HL-60 (cell line): Measurements from ENCODE around the gene NOTCH2.

Experiments
- GABPA ChIP-seq: IDR thresholded peaks from 2 replicates; pipeline ENCODE4 v1.6.1; 2012; ENCODE audit warnings: low read depth
- POLR2AphosphoS5 ChIP-seq: IDR thresholded peaks from 2 replicates; pipeline ENCODE4 v1.6.1; 2012; ENCODE audit warnings: low read depth
- SPI1 ChIP-seq: IDR thresholded peaks from 2 replicates; pipeline ENCODE4 v1.6.1; 2012; ENCODE audit warnings: low read depth, mild to moderate bottlenecking, borderline replicate concordance
- TF ChIP-seq, protein P1 (sequence below): IDR thresholded peaks from one replicate; pipeline ENCODE4 v1.5.1; 2011; ENCODE audit warnings: low read length, control low read depth, inconsistent platforms; ENCODE audit not compliant: insufficient read depth
- TF ChIP-seq, protein P2 (sequence below): IDR thresholded peaks from 2 replicates; pipeline ENCODE4 v1.6.1; 2012; ENCODE audit warnings: low read depth; ENCODE audit not compliant: insufficient replicate concordance

DNA sequence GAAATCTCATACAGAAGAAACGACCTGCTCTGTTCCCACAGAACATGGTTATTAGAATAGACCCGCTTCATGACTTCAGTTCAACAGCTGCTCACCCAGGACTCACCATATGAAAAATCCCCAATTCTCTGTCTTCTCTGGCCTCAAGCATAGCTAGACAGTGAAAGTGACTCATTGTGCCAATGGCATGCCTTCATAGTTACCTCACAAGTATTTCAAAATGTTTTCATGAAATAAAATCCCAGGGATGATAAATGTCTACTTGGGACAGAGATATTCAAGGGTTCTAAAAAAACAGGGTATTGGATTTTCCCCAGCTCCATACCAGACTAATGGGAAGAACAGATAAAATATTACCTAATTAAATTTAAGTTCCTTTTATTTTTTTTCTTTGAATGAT lies 82.3 kb downstream of the NOTCH2 start:
- TF ChIP-seq, protein P1, sequence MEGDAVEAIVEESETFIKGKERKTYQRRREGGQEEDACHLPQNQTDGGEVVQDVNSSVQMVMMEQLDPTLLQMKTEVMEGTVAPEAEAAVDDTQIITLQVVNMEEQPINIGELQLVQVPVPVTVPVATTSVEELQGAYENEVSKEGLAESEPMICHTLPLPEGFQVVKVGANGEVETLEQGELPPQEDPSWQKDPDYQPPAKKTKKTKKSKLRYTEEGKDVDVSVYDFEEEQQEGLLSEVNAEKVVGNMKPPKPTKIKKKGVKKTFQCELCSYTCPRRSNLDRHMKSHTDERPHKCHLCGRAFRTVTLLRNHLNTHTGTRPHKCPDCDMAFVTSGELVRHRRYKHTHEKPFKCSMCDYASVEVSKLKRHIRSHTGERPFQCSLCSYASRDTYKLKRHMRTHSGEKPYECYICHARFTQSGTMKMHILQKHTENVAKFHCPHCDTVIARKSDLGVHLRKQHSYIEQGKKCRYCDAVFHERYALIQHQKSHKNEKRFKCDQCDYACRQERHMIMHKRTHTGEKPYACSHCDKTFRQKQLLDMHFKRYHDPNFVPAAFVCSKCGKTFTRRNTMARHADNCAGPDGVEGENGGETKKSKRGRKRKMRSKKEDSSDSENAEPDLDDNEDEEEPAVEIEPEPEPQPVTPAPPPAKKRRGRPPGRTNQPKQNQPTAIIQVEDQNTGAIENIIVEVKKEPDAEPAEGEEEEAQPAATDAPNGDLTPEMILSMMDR = no peak
- TF ChIP-seq SPI1 (no peak), POLR2AphosphoS5 (no peak), GABPA (no peak)
- TF ChIP-seq, protein P2, sequence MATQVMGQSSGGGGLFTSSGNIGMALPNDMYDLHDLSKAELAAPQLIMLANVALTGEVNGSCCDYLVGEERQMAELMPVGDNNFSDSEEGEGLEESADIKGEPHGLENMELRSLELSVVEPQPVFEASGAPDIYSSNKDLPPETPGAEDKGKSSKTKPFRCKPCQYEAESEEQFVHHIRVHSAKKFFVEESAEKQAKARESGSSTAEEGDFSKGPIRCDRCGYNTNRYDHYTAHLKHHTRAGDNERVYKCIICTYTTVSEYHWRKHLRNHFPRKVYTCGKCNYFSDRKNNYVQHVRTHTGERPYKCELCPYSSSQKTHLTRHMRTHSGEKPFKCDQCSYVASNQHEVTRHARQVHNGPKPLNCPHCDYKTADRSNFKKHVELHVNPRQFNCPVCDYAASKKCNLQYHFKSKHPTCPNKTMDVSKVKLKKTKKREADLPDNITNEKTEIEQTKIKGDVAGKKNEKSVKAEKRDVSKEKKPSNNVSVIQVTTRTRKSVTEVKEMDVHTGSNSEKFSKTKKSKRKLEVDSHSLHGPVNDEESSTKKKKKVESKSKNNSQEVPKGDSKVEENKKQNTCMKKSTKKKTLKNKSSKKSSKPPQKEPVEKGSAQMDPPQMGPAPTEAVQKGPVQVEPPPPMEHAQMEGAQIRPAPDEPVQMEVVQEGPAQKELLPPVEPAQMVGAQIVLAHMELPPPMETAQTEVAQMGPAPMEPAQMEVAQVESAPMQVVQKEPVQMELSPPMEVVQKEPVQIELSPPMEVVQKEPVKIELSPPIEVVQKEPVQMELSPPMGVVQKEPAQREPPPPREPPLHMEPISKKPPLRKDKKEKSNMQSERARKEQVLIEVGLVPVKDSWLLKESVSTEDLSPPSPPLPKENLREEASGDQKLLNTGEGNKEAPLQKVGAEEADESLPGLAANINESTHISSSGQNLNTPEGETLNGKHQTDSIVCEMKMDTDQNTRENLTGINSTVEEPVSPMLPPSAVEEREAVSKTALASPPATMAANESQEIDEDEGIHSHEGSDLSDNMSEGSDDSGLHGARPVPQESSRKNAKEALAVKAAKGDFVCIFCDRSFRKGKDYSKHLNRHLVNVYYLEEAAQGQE = no peak
